Stimulated activated CD8-positive, alpha-beta memory T cell treated with anti-CD3 and anti-CD28 coated beads, Interleukin-12 subunit alpha, Interleukin-12 subunit beta, amount 100 ng/mL, for 4 hours (primary cell): ENCODE measurements around the gene AMFR.

ENCODE experiments used
- DNase-seq: peaks from one replicate; pipeline ENCODE4 v3.0.0-alpha.2; 2020; ENCODE audit warnings: low read depth

AMFR gene

DNA sequence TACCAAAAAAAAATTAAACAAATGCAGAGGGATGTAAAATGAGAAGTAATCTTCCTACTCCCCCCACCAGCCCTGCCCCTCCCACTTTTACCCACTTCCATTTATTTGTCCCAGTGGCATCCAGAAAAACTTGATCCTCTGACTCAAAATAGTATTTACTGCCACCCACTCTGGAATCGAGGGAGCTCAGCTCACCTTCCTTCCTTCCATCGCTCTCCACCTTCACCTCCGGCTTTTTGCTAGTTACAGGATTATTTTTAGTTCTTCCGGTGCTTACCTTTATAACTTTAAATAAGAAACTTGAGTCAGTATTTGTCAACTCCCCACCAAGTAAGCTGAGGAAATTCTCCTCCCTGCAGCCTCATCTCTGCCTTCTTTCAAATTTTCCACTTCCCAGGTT, 94.9 kb downstream of the AMFR start:
- no peak for DNase-seq

DNA sequence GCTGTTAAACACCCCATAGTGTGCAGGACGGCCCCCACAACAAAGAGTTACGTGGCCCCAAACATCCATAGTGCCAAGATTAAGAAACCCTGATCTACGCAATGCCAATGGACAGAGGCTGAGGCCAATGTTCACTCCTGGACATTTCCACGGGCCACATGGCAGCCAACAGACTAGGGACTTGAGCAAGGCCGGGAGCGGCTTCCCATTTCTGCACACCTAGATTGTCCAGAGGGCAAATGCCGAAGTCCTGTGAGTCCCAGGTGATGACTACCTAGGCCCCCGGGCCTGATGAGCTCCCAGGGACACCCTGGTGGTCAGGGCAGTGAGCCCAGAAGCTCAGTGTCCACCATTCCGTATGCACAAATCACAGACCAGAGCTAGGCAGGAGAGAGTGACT, 95.5 kb downstream of the AMFR start:
- no peak for DNase-seq

DNA sequence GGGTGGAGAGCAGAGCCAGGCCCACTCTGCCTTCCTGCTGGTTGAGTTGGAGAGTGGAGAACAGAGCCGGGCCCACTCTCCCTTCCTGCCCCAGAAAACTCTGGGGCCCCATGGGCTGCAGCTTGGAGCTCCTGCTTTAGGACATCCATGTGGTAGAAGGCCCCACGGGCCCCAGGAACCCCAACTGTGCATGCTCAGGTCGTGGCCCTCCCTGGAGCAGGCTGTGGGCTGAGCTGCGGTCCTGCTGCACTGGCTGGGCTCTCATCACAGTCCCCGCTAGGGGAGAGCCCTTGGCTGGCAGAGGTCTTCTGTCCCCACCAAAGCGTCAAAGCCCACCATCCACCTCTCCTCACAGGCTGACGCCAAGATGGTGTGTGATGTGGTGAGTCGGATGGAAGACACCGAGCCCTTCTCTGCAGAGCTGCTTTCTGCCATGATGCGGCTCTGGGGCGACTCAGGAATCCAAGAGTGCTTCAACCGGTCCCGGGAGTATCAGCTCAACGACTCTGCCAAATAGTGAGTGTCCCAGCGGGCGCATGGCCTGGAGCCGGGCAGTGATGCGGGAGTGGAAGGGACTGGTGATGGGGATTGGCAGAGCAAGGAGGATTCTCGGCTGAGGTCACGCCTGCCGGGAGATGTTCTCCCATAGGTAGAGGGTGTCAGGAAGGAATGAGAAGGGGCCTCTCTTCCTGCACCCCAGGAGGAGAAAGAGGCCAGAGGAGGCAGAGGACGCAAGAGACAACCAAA, 96.9 kb downstream of the AMFR start:
- no peak for DNase-seq

GRCh38 chr16:56327929-56328258, 97.5 kb downstream of the AMFR start:
- no peak for DNase-seq

DNA sequence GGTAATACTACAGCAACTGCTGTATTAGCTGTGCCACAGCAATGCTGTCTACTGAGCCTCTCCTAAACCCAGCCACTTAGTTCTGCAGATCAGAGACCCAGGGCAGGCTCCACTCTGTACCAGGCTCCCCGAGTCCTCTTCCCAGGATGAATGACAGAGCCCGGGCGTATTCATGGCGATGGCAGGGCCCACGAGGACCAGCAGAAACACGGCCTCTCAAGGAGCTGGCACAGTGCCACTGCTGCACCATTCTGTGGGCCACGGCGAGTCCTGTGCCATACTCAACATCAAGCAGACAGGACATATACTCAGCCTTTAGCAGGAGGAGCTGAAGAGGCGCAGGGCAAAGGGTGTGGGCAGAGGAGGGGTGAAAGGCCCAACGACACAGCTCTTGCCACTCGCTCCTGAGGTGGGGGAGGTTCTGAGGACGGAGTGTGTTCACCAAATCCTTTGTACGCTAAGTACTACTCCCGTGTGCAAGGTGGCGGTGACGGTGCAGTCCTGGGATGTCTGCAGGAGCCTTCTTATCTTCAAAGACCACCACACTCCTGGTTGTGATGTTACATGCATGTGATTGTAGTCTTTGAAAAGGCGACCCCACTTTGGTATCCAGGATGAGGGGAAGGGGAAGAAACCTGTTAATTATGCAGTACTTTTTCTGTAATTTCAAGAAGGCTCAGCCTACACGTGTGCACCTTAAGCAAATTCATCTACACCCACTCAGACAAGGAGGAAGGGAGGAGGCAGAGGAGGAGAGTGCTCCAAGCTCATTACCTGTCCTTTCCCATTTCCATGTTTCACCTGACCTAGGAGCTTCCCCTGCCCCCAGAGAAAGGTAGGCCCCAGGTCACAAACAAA, 98.0 kb downstream of the AMFR start:
- no peak for DNase-seq

GRCh38 chr16:56325956-56326355, 99.4 kb downstream of the AMFR start:
- no peak for DNase-seq

DNA sequence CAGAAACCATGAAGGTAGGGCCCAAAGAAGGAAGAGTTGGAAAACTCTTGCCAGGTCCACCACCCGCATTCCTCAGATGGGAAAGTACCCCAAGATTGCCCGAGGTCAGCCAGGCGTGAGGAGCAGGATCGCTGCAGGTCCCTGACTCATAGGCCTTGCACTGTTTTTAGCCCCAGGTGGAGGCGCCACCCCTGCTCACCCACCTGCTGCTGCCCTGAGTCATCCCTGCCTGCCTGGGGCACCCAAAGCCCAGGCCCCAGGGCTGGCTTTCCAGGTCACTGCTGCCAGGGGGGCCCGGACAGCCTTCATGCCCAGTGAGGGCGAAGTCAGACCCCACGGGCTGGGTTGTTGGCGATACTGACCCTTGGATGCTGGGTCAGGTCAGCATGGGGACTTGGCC, 100.9 kb downstream of the AMFR start:
- DNase-seq = no peak

- DNase-seq = no peak
These were observed 103.8 kb downstream of the AMFR start for GRCh38 chr16:56321571-56321970.

- no peak for DNase-seq
These were observed 104.4 kb downstream of the AMFR start for GRCh38 chr16:56320811-56321558.

DNA sequence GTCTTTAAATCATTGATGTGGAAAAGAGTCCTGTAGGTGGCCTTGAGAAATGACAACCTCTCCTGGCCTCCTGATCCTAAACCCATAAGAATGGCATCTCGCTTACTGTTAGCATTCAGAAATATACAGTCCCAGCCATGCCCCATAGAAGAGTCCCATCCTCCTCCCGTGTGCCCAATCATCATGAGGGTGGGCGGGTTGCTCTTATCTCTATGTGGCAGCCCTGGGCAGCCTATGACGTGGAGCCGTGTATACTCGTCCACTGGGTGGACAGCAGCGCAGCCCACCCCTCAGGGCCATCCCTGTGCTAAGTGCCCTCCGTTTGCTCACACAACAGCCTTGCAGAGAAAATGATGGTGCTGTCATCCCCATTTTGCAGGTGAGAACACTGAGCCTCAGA, 105.3 kb downstream of the AMFR start:
- DNase-seq = no peak

GRCh38 chr16:56319376-56319775, 106.0 kb downstream of the AMFR start:
- DNase-seq = no peak

DNA sequence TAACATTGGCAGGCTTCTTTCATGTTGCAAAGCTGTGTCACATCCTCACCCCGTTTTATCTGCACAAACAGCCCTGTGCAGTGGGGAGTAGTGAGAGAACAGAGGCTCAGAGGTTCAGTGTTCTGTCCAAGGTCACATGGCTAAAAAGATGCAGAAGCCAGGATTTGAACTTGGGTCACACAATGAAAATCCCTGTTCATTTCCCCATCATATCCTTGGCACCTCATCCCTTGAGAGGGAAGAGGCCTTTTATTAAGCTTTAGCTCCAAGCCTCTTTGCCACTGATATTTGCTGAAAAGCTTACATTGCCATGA, 106.6 kb downstream of the AMFR start:
- DNase-seq = no peak

DNA sequence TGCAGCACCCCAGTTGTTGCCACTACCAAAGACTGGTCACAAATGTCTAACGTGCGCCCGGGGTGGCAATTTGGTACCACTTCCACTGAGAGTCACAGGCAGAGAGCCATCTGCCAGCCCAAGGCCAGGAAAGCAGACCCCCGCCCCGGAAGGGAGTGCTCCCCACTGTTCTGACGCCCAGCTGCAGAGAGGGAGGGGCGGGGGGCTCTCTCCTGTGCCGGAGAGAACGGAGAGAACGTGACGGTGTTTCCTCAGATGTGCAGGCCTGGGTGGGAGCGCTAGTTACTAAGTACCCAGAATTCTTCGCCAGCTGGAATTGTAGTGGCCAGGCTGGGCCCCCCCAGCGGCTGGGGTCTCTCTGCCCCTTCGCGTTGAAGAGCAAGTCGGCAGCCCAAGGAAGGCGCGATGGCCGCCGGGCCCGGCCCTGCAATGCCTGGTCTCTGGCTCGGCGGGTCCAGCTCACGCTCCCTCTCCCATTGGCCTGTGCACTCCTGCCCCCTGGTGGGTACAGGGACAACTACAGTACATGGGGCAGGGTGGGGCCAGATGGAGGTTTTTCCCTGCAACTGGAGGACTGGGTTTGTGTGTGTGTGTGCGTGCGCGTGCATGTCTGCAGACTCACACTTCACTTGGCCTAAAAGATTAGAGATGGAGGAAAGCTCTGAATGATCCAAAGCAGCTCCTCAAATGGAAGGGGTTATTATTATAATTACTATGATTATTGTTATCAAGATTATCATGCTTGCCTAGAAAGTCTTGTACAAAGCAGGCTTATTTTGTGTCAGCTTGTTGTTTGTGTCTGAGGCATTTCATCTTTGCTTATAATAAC, 107.1 kb downstream of the AMFR start:
- DNase-seq = peak; percentile 48

- DNase-seq = no peak
These were observed 108.8 kb downstream of the AMFR start for GRCh38 chr16:56316545-56316944.

GRCh38 chr16:56315955-56316354, 109.4 kb downstream of the AMFR start:
- no peak for DNase-seq

DNA sequence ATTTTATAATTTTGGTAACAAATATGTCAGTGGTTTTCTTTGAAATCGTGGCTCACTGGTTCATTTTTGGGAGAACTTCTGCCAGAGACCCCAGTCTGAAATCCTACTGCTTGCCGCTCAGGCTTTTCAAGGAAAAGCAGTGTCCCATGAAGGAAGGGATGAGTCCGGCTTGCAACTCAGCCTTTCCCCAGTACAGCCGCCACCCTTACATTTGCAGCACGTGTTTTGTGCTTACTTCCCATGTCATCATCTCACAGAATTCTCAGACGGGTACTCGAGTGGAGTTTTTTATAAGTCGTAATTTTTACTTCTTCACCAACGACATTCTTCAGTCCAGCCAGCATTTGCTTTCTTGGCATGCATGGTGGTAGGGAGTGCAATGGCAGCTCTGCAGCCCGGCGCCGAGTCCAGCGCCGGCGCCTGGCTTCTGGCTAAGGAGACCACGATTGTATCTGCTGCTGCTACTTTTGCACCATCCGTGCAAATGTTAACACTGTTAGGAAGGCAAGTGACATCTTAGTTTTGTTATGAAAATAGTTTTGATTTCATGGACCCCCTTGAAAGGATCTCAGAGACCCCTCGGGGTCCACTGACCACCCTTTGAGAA, 111.0 kb downstream of the AMFR start:
- no peak for DNase-seq

DNA sequence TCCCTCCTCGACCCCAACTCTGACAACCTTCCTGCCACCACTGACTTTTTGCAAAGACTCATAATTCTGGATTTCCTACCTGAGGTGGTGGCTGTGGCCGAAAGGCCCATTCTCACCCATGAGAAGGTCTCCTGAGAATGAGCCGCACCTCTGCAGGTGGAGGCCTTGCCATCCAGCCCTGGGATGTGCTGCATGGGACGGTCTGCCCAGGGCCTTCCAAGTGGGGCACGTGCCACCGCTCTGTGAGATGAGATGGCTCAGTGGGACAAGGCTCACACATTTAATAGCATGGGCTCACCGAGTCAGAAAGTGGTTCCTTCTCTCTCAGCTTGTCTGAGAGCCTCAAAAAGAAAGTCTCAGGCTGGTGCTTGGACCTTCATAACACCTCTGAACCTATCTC, 112.8 kb downstream of the AMFR start:
- no peak for DNase-seq

- no peak for DNase-seq
These were observed 113.4 kb downstream of the AMFR start for GRCh38 chr16:56312028-56312300.
